ENCODE results near the gene HPS6. TPM values are rescaled to one million over a fixed set of nuclear protein-coding genes. Genes with fewer than 3 reads are reported as not detected.
"Not testable (repeated sequence)": the region's sequence is repeated elsewhere in the genome, so short reads cannot be mapped to it uniquely, and the experiment has no call there.

Gene HPS6
- 9.0 TPM for total RNA-seq

DNA sequence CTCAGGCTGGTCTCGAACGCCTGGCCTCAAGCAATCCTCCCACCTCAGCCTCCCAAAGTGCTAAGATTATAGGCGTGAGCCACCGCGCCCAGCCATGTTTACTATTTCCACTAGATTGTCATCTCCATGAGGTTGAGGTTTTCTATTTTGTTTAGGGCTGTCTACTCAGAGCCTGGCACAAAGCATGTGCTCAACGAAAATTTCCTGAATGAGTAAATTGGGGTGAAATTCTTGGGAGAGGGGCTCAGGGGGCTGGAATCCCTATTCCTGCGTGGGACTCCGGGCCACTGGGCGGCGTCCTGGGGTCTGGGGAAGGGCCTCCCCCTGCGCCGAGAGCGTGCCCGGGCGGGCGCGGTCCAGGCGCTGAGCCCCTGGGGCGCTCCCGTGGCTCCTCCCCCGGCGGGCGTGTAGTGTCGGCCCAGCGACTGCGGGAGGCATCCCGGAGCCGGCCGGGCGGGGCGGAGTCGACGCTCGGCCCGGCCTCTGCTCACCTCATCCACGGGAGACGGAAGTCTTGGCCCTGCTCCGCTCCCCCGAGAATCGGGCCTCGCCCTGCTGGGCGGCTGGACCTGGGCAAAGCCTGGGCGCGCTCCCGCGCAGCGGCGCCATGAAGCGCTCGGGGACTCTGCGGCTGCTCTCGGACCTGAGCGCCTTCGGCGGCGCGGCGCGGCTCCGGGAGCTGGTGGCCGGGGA, at the start of gene HPS6:
Gene HPS6, plus strand, starts transcription at position 482 of the 693 bp plus-strand sequence. Its CDS starts 126 bp downstream, at position 608.
- peak; percentile 76 for DNase-seq

DNA sequence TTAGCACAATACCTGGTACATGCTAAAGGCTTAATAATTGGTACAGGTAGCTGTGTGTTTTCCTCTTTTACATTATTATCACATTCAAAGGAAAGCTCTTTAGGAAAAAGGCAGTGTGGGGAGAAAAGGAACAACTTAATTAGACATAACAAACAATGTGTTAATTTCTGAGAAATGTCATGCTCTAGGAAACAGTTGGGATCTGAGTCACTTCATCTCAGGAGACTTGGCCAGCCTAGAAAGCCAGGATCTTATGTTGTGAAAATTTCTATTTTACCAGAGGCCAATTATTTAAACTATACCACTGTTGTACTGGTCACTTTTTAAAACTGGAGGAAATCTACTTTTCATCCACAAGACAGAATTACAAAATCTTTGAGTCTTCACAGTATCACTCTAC, 48.7 kb upstream of the HPS6 start:
- DNase-seq = no peak

DNA sequence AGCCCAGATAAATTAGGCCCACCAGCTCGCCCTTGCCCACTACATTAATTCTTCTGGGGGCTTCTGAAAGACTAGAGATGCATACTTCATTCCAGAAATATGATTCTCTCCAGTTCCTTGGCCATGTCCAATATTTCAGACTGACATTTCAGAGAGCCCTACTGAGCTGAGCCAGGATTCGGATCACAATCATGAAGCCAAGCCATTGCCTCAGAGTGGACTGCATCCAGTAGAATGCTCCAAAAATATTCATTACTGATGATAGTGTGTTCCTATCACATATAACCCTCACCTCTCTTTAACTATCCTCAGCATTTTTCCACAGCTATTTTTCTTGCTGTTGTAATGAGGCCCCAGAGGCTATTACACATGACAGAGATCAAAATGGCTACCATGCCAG, 47.9 kb upstream of the HPS6 start:
- no peak for DNase-seq

DNA sequence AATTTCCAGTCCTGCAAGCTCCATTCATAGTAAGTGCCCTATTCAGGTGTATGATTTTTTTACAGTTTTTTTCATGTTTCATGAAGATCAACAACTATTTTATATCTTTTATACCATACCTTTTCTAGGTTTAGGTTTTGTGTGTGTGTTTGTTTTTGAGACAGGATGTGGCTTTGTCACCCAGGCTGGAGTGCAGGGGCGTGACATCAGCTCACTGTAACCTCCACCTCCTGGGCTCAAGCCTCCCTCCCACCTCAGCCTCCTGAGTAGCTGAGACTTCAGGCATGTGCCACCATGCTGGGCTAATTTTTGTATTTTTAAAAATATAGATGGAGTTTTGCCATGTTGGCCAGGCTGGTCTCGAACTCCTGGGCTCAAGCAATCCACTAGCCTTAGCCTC, 44.2 kb upstream of the HPS6 start:
- DNase-seq = no peak

DNA sequence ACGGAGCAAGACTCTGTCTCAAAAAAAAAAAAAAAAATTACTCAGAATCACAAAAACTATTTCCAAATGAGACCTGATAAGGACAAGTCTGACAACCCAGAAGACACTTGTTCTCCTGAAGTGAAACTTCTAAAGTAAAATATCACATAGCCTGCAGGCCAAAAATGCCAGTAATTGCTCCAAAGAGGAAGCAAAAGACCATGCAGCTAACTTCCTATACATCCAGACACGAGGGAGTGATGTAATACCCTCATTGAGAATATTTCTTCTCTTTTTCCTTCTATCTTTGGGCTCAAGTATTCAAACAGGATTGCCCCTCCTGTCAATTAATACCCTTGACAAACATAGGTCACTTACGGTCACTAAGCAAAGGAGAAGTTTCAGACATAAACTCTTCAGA, 40.4 kb upstream of the HPS6 start:
- no peak for DNase-seq

DNA sequence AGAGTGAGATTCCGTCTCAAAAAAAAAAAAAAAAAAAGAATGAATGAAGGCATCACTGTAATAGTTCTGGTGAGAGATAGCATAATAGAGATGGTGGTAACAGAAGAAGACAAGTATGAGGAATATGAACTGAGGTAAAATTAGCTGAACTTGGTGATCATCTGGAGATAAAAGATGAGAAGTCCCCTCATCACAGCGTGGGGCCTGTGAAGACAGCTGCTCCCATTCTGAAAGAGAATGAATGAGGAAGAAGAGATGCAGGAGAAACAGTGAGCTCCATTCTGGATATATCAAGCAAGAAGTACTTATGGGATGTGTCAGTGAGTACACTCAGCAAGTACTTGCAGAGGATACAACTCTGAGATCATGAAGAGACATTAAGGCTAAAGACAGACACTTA, 37.9 kb upstream of the HPS6 start:
- no peak for DNase-seq

DNA sequence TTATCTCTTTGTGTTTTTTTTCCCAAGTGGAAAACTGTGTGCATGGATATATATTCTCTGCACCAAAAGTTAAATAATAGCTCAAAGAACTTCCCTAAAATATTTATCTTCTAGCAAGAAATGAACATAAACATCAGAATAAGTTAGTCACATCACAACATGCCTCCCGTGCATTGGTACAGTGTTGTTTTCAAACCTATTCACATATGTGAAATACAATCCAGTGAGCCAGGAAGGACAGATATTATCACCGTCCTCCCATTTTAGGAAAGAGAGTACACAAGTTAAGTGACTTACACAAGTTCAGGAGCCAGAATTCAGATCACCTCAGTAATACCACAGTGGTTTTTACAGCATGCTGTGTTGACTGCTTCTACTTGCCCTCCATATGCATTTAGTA, 31.4 kb upstream of the HPS6 start:
- DNase-seq = no peak

DNA sequence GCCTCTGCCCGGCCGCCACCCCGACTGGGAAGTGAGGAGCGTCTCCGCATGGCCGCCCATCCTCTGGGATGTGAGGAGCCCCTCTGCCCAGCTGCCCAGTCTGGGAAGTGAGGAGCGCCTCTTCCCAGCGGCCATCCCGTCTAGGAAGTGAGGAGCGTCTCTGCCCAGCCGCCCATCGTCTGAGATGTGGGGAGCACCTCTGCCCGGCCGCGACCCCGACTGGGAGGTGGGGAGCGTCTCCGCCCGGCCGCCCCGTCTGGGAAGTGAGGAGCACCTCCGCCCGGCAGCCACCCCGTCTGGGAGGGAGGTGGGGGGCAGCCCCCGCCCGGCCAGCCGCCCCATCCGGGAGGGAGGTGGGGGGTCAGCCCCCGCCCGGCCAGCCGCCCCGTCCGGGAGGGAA, 29.3 kb upstream of the HPS6 start:
- DNase-seq = not testable (repeated sequence)

DNA sequence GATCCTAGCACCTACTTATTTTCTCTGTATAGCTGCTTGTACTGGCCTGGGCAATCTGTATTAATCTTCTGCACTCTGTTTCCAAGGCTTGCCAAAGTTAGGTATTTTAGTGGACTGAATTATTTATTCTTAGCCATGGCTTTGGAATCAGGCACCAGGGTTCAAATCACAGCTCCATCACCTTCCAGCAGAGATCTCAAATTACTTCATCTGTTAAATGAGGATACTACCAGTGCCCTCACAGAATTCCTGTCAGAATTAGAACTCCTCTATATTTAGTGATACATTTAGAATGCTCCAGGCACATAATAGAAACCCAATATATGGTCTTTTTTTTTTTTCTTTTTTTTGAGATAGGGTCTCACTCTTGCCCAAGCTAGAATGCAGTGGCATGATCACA, 26.7 kb upstream of the HPS6 start:
- DNase-seq = no peak

DNA sequence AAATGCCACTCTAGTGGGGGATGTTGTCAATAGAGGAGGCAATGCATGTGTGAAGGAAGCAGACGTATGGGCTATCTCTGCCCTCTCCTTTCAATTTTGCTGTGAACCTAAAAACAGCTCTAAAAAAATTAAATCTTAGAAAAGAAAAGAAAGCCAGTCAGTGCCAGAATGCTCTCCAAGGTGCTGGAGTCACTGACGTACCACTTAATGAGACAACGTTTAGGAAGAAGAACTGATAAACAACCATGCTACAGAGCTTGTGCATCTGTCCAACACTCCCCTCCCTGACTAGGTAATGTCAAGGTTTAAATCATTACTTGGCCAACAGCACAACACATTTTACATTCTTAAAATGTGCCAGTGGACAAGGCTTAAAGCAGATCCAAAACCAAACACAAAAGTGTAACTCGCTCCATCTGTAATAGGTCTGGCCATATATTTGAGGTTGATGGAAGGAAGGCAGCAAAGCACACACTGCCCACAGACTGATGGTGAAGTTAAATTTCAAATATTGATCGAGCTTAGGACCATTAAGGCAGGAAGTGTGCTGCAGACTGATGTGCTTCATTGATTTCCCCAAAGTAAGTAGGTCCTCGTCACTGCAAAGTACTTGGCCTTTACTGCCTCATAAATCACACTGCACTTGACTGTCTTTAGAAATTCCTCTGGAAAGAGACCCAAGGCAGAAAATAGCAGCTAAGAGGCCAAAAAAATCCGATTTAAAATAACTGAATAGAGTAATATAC, 24.7 kb upstream of the HPS6 start:
- no peak for DNase-seq

DNA sequence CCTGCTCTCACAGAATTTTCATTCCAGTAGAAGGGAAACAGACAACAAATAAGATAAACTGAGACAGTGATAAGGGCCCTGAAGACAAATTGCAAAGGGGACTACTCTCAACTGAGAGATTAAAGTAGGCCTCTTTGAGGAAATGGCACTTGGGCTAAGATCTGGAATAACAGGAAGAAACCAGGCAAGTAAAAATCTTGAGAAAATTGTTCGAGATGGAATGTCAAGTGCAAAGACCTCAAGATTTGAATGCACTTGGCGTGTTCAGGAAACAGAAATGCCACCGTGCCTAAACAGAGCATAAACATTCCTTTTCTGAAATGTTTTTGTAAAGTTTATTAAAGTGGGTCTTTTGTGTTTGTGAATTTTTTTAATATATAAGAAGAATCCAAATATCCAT, 19.9 kb upstream of the HPS6 start:
- DNase-seq = no peak

DNA sequence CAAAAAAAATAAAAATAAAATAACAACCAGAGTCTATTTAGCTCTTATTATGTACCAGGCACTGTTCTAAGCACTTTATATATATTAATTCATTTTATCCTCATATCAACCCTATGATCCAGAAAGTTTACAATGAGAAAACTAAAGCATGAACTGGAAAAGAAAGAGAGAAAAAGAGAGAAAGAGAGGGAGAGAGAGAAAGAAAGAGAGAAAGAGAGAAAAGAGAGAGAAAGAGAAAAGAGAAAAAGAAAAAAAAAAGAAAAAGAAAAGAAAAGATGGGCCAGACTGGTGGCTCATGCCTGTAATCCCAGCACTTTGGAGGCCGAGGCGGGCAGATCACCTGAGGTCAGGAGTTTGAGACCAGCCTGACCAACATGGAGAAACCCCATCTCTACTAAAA, 19.1 kb upstream of the HPS6 start:
- no peak for DNase-seq

DNA sequence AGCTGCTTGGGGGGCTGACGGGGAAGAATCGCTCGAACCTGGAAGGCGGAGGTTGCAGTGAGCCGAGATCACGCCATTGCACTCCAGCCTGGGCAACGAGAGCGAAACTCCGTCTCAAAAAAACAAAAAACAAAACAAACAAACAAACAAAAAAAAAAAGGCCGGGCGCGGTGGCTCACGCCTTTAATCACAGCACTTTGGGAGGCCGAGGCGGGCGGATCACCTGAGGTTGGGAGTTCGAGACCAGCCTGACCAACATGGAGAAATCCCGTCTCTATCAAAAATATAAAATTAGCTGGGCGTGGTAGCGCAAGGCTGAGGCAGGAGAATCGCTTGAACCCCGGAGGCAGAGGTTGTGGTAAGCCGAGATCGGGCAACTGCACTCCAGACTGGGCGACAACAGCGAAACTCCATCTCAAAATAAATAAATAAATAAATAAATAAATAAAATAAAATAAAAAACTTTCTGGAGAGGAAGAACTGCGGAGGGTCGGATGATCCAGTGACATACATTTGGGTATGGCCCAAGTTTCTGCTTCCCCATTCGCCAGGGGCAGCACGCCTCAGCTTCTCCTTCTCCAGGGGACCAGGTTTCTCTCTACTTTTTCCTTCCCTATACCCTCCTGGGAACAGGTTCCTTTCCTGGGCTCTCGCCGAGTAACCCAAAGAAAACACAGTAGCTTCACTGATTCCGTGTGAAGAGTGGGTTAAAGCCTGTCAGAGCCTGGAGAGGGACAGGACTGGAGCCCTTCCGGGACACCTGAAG, 10.1 kb upstream of the HPS6 start:
- DNase-seq = not testable (repeated sequence)

DNA sequence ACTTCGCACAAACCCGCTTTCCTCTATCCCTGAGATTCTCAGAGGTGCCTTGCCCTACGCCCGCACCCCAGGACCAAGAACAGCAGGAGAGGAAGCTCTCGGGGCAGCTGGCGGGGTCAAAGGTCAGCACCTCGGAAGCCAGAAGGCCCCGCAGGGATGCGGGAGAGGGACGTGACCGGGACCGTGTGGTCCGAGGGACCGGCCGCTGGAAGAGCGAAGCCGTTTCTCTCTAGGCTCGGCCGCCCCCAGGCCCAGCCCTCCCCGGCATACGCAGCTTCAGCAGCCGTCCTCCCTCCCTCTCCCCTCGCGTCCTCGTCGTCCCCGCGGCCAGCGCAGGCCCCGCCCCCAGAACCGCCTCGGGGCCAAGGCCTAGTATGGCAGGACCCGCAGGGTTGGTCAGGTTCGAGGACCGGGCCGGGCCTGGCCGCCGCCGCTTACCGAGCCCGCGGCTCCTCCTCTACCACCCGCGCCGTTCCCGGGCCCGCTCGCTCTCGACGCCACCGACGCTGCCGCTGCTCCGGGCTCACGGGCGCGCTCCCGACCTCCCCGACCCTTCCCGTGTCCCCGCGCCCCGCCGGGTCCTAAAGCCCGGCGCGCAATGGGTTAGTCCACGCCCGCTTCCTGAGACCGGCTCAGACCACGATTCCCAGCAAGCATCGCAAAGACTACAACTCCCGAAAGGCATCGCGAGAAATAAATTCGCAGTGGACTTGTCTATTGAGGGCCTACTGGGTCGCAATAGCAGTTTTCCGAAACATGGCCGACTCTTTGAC, 9.3 kb upstream of the HPS6 start, which contains the start of gene ARMH3:
Gene ARMH3, minus strand, starts transcription at position 527 of the 773 bp plus-strand sequence. CDS start 16,059 bp downstream, outside the sequence.
- DNase-seq = peak; percentile 96

DNA sequence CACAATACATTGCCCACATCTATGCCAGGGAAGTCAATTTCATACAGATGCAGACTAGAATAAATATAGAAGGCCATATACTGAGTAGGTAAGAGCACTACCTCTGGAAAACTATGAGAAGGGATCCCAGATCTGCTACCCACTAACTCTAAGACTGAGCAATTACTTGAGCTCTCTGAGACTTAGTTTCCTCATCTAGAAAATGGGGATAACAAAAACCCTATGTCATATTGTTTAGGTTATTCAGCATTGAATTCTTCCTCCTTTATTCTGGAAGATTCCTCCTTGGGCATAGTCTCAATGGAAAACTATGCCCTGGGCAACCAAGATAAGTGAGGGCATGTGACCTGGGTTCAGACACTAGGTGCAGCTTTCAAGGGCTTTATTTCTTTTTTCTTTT, 5.2 kb upstream of the HPS6 start:
- DNase-seq = no peak

DNA sequence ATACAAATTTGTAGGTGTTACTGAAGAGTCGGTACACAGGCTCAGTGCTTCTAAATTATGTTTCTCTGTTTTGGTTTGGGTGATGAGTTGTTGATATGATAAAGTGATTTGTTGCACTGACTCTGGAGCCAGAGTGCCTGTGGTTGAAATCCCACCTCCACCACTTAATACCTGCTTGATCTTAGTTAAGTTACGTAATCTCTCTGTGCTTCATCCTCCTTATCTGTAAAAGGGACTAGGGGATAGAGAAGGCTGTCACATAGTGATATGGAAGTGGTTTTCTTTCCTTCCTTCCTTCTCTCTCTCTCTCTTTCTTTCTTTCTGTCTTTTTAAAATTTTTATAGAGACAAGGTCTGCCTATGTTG, 664 bp upstream of the HPS6 start:
- DNase-seq = no peak

DNA sequence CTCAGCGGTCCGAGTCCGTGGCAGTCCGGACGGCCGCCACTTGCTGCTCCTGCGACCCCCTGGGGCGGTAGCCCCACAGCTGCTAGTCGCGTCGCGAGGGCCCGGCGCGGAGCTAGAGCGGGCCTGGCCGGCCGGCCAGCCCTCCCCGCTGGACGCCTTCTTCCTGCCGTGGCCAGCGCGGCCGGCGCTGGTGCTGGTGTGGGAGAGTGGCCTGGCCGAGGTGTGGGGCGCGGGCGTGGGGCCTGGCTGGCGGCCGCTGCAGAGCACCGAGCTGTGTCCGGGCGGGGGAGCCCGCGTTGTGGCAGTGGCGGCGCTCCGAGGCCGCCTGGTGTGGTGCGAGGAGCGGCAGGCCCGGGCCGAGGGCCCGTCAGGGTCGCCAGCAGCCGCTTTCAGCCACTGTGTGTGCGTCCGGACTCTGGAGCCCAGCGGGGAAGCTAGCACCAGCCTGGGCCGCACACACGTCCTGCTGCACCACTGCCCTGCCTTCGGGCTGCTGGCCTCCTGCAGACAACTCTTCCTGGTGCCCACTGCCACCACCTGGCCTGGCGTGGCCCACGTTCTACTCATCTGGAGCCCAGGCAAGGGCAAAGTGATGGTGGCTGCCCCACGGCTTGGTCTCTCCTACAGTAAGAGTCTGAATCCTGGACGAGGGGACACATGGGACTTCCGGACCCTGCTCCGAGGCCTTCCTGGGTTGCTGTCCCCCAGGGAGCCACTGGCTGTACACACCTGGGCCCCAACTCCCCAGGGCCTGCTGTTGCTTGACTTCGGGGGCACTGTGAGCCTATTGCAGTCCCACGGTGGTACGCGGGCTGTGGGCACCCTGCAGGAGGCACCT, 631 bp downstream of the HPS6 start:
- no peak for DNase-seq

DNA sequence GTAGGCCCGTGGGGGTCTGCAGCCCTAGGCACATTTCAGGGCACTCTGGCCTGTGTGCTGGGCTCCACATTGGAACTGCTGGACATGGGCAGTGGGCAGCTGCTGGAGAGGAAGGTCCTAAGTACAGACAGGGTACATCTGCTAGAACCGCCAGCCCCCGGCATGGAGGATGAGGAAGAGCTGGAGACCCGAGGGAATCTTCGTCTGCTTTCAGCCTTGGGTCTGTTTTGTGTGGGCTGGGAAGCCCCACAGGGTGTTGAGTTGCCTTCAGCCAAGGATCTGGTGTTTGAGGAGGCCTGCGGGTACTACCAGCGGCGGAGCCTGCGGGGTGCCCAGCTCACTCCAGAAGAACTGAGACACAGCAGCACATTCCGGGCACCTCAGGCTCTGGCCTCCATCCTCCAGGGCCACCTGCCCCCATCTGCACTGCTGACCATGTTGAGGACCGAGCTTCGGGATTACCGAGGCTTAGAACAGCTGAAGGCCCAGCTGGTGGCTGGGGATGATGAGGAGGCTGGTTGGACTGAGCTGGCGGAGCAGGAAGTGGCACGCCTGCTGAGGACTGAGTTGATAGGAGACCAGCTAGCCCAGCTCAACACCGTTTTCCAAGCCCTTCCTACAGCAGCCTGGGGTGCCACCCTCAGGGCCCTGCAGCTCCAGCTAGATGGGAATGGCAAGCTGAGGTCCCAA, 1.4 kb downstream of the HPS6 start:
- no peak for DNase-seq

DNA sequence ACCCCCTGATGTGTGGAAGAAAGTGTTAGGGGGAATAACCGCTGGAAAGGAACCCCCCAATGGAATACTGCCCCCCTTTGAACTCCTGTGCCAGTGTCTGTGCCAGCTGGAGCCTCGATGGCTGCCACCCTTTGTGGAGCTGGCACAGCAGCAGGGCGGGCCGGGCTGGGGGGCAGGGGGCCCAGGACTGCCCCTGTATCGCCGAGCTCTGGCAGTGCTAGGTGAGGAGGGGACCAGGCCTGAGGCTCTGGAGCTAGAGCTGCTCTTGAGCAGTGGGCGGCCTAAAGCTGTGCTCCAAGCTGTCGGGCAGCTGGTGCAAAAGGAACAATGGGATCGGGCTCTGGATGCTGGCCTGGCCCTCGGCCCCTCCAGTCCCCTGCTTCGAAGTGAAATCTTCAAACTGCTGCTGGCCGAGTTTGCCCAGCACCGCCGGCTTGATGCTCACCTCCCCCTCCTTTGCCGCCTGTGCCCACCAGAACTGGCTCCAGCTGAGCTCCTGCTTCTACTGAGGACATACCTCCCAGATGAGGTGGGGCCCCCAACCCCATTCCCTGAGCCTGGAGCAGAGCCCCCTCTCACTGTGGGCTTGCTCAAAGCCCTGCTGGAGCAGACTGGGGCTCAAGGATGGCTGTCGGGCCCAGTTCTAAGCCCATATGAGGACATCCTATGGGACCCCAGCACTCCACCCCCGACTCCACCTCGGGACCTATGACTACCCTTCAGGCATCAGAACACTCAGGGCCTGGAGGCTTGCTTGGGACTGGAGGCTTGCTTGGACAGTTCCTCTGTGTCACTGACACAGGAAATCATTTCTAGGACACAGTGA, 2.2 kb downstream of the HPS6 start:
- no peak for DNase-seq

DNA sequence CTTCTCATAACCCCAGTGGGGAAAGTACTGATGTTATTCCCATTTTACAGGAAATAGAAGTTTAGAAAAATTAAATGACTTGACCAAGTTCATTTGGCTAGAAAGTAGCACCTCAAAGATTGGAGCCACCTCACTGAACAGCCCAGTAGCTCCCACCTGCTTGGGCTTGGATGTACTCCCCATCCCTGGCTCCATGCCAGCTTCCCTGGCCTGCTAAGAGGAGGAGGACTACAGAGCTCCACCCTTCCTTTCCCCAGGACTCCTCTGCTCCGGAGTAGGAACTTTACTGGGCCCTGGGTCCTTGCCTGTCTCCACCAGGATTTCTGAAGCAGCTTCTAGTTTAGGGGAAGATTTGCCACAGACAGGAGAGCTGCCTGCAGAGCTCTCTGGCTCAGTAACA, 3.1 kb downstream of the HPS6 start:
- DNase-seq = no peak
